Endodermal cell (in vitro differentiated cells): ENCODE results near the gene DLG1. TPM values are rescaled to one million over a fixed set of nuclear protein-coding genes. Genes with fewer than 3 reads are reported as not detected.

ENCODE experiments used
- DNase-seq: peaks from one replicate; pipeline ENCODE4 v3.0.0-alpha.2; 2017
- H3K27ac ChIP-seq: 2 replicates; pipeline ENCODE4 v1.5.1; 2013; ENCODE audit warnings: mild to moderate bottlenecking, low read depth, low read length, moderate library complexity
- H3K27me3 ChIP-seq: 2 replicates; pipeline ENCODE4 v1.6.1; 2013; ENCODE audit warnings: mild to moderate bottlenecking, low read length, moderate library complexity; ENCODE audit not compliant: insufficient read depth, control insufficient read depth, poor library complexity, severe bottlenecking
- H3K36me3 ChIP-seq: 2 replicates; pipeline ENCODE4 v1.7.0; 2013; ENCODE audit warnings: mild to moderate bottlenecking, low read length, moderate library complexity; ENCODE audit not compliant: control insufficient read depth, insufficient read depth
- H3K4me1 ChIP-seq: one replicate; pipeline ENCODE4 v1.7.0; 2013; ENCODE audit warnings: low read length; ENCODE audit not compliant: control insufficient read depth, insufficient read depth
- H3K4me3 ChIP-seq: 2 replicates; pipeline ENCODE4 v1.5.1; 2013; ENCODE audit warnings: mild to moderate bottlenecking, low read length, moderate library complexity
- H3K9ac ChIP-seq: 2 replicates; pipeline ENCODE4 v1.6.1; 2013; ENCODE audit warnings: mild to moderate bottlenecking, low read length, moderate library complexity; ENCODE audit not compliant: poor library complexity, severe bottlenecking; ENCODE audit errors: extremely low read depth
- H3K9me3 ChIP-seq: 2 replicates; pipeline ENCODE4 v1.6.1; 2013; ENCODE audit warnings: mild to moderate bottlenecking, low read length, moderate library complexity; ENCODE audit not compliant: control insufficient read depth
- H3K27ac Mint-ChIP-seq: 2 replicates; pipeline ENCODE4 v1.8.0; 2020; ENCODE audit warnings: mixed read lengths
- H3K27me3 Mint-ChIP-seq: 2 replicates; pipeline ENCODE4 v1.8.0; 2021; ENCODE audit warnings: mild to moderate bottlenecking, mixed read lengths; ENCODE audit not compliant: insufficient read depth
- H3K36me3 Mint-ChIP-seq: 2 replicates; pipeline ENCODE4 v1.8.0; 2020; ENCODE audit warnings: low read depth, mixed read lengths
- H3K4me1 Mint-ChIP-seq: 2 replicates; pipeline ENCODE4 v1.8.0; 2020; ENCODE audit warnings: mixed read lengths
- H3K4me3 Mint-ChIP-seq: 2 replicates; pipeline ENCODE4 v1.8.0; 2020; ENCODE audit warnings: mild to moderate bottlenecking, moderate library complexity, mixed read lengths
- H3K9me3 Mint-ChIP-seq: 2 replicates; pipeline ENCODE4 v1.8.0; 2020; ENCODE audit warnings: mild to moderate bottlenecking, mixed read lengths
- WGBS, 2 experiments: methylation state at CpG; one replicate each; pipeline versions ENCODE4 v1.1.5 to v1.1.7; 2013; ENCODE audit warnings: missing lambda C conversion rate in 2 of 2, mixed read lengths in 1 of 2; ENCODE audit not compliant: insufficient coverage in 1 of 2, insufficient read length in 1 of 2; 5-methylcytosine and 5-hydroxymethylcytosine counted together
- total RNA-seq, 2 donors: library from RNA; stranded (reverse); fragmentation: NEBNext Ultra II Directional in 1 of 2; extraction: Animal tissue kit (Norgen Biotek cat#: 25700) in 1 of 2; gene quantifications; 2 replicates in 1 of 2; 3 replicates in 1 of 2; pipeline ENCODE4 v1.2.1, GENCODE V29; 2021
- TF ChIP-seq, protein P1 (sequence below): fragments of 200-600 bp; sonication (generic); conservative IDR thresholded peaks from 2 replicates; pipeline ENCODE4 v1.5.0; 2021; ENCODE audit warnings: antibody characterized with exemption, mild to moderate bottlenecking

The DLG1 gene
- total RNA-seq, 2 donors from 2014 or later: 78.7 to 96.9 TPM

DNA sequence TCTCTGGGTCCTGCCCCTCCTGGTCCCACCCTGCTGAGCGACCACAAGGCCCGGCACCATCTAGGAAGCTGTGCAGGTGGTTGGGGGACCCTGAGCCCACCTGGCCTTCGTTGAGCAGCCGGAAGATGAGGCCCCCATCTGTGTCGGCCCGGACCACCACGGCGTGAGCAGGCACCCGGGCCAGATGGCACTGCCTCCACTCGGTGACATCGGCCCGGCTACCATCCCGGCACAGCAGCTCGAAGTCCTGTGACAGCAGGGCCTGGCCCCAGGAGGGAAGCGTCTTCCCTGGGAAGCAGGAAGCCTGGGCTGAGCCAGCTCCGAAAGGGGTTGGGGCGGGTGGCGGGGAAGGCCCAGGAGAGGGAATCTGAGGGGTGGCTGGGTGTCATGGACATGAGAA is 281.4 kb downstream of the DLG1 start:
- 94 to 96% methylated on average over 4 to 18 of the region's 18 CpGs for WGBS, 2 experiments
- no peaks in the 10 kb centered on the region for H3K9me3 ChIP-seq
- H3K36me3 ChIP-seq: no peaks in the 10 kb centered on the region
- no peak overlapping the region for H3K4me3 ChIP-seq
- H3K9ac ChIP-seq: no peak overlapping the region
- Mint-ChIP-seq H3K36me3 (no peaks in the 10 kb centered on the region), H3K27me3 (peaks cover 5% of the 10 kb centered on the region), H3K9me3 (no peaks in the 10 kb centered on the region), H3K4me1 (peaks cover 4% of the 10 kb centered on the region), H3K4me3 (no peak overlapping the region), H3K27ac (no peak overlapping the region)
- no peak for DNase-seq
- no peaks in the 10 kb centered on the region for H3K4me1 ChIP-seq
- no peaks in the 10 kb centered on the region for H3K27me3 ChIP-seq
- TF ChIP-seq, protein P1, sequence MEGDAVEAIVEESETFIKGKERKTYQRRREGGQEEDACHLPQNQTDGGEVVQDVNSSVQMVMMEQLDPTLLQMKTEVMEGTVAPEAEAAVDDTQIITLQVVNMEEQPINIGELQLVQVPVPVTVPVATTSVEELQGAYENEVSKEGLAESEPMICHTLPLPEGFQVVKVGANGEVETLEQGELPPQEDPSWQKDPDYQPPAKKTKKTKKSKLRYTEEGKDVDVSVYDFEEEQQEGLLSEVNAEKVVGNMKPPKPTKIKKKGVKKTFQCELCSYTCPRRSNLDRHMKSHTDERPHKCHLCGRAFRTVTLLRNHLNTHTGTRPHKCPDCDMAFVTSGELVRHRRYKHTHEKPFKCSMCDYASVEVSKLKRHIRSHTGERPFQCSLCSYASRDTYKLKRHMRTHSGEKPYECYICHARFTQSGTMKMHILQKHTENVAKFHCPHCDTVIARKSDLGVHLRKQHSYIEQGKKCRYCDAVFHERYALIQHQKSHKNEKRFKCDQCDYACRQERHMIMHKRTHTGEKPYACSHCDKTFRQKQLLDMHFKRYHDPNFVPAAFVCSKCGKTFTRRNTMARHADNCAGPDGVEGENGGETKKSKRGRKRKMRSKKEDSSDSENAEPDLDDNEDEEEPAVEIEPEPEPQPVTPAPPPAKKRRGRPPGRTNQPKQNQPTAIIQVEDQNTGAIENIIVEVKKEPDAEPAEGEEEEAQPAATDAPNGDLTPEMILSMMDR: no peak
- H3K27ac ChIP-seq: no peak overlapping the region

DNA sequence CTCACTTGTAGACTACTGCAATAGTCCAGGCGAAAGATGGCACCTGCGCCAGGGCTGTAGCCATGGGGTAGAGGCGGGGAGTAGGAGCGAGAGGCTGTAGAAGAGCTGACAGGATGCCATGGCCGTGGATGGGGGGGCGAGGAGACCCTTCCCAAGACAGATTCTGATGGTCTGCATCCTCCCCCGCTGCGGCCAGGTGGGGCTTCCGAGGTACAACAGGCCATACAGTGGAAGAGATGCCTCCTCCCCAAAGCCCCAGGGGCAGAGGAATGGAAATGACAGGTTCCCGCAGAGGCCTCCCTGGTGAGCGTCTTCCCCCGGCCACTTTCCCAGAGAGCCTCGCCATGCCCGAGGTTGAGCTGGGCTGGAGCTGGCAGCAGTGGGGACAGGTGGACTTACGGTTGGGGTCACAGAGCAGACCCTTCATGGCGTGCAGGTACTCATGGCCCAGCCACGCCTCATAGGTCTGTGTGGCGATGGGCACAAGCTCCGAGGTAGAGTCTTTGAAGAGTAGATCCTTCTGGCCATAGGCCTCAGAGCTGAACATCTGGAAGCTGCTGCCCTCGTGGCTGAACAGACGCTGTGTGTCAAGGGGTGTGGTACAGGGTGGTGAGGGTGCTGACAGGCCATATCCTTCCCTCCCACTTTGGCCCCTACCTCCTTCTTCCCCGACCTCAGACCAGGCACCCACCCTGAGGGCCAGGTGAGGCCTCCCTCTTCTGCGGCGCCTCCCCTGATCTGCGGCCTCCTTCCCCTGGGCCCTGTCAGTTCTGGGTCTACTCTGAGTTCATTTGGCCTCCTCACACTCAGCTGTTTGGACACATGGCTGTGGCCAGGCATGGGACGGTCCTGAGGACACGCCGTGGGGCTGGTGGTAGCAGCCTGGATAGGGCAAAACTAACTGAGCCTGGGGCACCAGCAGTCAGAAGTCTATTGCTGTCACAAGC is 282.3 kb downstream of the DLG1 start:
- Mint-ChIP-seq H3K27me3 (peaks cover 5% of the 10 kb centered on the region), H3K4me1 (no peaks in the 10 kb centered on the region), H3K36me3 (no peaks in the 10 kb centered on the region), H3K4me3 (no peak overlapping the region), H3K9me3 (no peaks in the 10 kb centered on the region), H3K27ac (no peak overlapping the region)
- H3K4me1 ChIP-seq: no peaks in the 10 kb centered on the region
- H3K4me3 ChIP-seq: no peak overlapping the region
- no peaks in the 10 kb centered on the region for H3K36me3 ChIP-seq
- no peaks in the 10 kb centered on the region for H3K27me3 ChIP-seq
- H3K9ac ChIP-seq: no peak overlapping the region
- WGBS, 2 experiments: 93 to 95% methylated on average over 16 to 28 of the region's 28 CpGs
- no peaks in the 10 kb centered on the region for H3K9me3 ChIP-seq
- TF ChIP-seq, protein P1: no peak
- H3K27ac ChIP-seq: no peak overlapping the region
- DNase-seq: no peak

DNA sequence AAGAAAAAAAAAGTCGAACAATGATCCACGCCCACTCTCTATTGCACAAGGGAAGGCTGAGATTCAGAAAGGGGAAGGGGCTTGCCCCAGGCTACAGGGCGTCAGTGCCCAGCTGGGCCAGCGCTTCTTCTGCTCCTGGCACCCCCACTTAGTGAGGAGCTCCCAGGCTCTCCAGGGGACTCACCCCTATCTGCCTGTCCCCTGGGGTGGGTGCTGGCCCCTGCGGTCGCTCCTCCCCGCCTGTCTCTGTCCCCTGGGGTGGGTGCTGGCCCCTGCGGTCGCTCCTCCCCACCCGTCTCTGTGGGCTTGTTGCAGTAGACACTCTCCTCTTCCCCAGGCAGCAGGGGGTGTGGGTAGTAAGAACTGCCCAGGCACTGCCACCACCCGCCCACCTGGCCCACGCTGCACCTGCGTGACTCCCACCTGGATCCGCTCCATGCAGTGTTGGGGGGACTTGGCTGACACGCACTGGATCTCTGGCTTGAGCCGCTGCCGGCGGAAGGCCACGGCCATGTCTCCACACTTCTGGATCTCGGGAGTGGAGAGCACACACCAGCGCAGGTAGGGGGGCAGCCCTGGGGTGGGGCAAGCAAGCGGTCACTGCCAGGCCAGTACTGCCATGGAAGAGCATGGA is 283.4 kb downstream of the DLG1 start:
- Histone ChIP-seq H3K4me1 (no peaks in the 10 kb centered on the region), H3K27ac (no peak overlapping the region), H3K9ac (no peak overlapping the region), H3K4me3 (no peak overlapping the region), H3K36me3 (no peaks in the 10 kb centered on the region), H3K9me3 (no peaks in the 10 kb centered on the region), H3K27me3 (no peaks in the 10 kb centered on the region)
- no peak overlapping the region for H3K4me3 Mint-ChIP-seq
- no peaks in the 10 kb centered on the region for H3K4me1 Mint-ChIP-seq
- no peaks in the 10 kb centered on the region for H3K9me3 Mint-ChIP-seq
- no peak overlapping the region for H3K27ac Mint-ChIP-seq
- WGBS, 2 experiments: 95 to 98% methylated on average over 11 to 22 of the region's 22 CpGs
- TF ChIP-seq, protein P1: no peak
- H3K27me3 Mint-ChIP-seq: peaks cover 5% of the 10 kb centered on the region
- H3K36me3 Mint-ChIP-seq: no peaks in the 10 kb centered on the region
- DNase-seq: no peak
